SIG-M5 treated with dmso at 0.1 percent for 504 hours (cell line): ENCODE data around the gene IKZF4.
"Not testable (repeated sequence)": the region's sequence is repeated elsewhere in the genome, so short reads cannot be mapped to it uniquely, and the experiment has no call there.

Experiments used
- DNase-seq: peaks from one replicate; lab custom pipeline; 2025; ENCODE audit not compliant: unreplicated experiment; lab: John Stamatoyannopoulos, UW

The IKZF4 gene

GRCh38 chr12:56038022-56038655 lies 17.3 kb downstream of the IKZF4 start:
- DNase-seq, result no peak

DNA sequence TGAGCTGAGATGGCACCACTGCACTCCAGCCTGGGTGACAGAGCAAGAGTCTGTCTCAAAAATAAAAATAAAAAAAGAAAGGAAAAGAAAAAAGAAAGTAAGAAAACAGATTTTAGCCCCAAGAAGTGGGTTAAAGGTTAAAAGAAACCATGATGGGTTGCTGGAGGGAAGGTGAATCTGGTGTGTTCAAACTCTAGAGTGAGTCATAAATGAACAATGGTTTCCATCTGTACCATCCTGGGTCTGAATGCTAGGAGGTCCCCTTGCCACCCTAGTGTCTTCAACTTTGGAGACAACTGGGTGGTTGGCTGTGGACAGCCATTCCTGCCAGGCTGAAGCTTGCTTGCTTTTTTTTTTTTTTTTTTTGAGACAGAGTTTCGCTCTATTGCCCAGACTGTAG lies 19.3 kb downstream of the IKZF4 start:
- no peak for DNase-seq

GRCh38 chr12:56040963-56041551 lies 20.2 kb downstream of the IKZF4 start:
- no peak for DNase-seq

GRCh38 chr12:56041552-56042429 lies 20.9 kb downstream of the IKZF4 start, which contains the start of gene RPS26:
Gene RPS26 (plus strand): TSS chr12:56041918. CDS start chr12:56042167, 249 bp downstream.
- DNase-seq, result peak; percentile 99

GRCh38 chr12:56042430-56042813 lies 21.6 kb downstream of the IKZF4 start:
- DNase-seq, result not testable (repeated sequence)

- no peak for DNase-seq
Measured at GRCh38 chr12:56042843-56043242, 22.0 kb downstream of the IKZF4 start.

DNA sequence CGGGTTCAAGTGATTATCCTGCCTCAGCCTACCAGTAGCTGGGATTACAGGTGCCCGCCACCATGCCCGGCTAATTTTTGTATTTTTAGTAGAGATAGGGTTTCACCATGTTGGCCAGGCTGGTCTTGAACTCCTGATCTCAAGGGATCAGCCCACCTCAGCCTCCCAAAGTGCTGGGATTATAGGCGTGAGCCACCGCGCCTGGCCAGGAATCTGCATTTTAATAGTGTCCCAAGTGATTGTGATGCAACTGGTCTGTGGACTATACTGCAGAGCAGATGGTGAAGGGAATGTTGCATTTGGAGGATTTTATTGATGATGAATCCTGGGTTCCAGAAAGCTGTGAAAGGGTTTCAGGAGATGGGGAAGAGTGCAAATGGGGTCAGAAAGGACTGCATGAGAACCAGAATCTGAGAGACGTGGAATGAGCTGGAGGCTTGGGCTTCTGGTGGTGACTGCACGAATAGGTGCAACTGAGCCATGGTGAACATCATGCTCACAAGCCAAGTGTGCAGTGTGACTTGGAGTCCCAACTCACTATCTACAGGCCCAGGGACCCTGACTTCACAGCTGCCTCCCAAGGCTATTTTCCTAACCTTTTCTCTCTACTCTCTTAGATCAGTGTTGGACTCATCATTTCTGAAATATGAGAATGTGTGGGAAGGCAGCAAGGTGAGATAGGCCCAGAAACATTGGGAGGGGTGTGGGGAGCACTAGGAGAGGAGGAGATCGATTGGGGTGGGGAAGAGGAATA lies 25.4 kb downstream of the IKZF4 start:
- DNase-seq, result no peak

- no peak for DNase-seq
Measured at GRCh38 chr12:56053407-56053893, 32.6 kb downstream of the IKZF4 start.

DNA sequence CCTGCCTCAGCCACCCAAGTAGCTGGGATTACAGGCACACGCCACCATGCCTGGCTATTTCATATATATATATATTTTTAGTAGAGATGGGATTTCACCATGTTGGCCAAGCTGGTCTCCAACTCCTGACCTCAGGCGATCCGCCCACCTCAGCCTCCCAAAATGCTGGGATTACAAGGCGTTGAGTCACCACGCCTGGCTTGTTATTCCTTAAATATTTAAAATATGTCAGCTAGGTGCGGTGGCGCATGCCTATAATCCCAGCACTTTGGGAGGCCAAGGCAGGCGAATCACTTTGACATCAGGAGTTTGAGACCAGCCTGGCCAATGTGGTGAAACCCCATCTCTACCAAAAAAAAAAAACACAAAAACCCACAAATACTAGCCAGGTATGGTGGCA lies 39.1 kb downstream of the IKZF4 start:
- not testable (repeated sequence) for DNase-seq

DNA sequence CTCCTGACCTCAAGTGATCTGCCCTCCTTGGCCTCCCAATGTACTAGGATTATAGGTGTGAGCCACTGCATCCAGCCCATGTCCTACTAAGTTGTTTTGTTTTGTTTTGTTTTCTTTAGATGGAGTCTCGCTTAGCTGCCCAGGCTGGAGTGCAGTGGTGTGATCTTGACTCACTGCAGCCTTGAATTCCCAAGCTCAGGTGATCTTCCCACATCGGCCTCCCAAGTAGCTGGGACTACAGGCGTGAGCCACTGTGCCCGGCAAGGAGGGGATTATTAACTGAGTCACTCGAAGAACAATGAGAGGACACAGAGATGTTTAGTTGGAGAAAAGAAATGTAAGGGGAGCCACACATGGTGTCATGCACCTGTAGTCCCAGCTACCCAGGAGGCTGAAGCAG lies 41.1 kb downstream of the IKZF4 start:
- DNase-seq, result no peak

DNA sequence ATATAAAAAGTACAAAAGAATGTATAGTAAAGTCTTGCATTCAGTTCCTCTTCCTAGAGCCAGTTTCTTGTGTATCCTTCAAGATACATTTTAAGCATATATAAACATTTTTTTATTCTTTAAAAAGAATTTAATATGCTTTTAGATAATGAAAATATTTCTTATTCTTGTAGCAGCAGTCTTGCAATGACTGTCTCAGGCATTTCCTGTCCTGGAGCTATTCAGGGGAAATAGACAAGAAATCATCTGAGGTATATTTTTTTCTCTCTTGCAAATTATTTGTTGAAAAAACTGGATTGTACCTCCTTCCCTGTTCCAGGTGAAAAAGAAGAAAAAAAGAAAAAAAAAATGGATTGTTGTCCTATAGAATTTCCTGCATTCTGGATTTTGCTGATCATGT lies 42.2 kb downstream of the IKZF4 start:
- DNase-seq, result no peak

DNA sequence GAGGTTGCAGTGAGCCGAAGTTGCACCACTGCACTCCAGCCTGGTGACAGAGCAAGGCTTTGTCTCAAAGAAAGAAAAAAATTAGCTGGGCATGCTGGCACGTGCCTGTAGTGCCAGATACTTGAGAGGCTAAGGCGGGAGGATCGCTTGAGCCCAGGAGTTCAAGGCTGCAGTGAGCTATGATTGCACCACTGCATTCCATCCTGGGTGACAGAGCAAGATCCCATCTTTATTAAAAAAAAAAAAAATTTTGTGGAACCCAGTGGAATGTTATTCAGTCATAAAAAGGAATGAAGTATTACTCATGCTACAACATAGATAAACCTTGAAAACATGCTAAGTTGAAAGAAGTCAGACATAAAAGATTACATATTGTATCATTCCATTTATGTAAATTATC lies 50.8 kb downstream of the IKZF4 start:
- no peak for DNase-seq

DNA sequence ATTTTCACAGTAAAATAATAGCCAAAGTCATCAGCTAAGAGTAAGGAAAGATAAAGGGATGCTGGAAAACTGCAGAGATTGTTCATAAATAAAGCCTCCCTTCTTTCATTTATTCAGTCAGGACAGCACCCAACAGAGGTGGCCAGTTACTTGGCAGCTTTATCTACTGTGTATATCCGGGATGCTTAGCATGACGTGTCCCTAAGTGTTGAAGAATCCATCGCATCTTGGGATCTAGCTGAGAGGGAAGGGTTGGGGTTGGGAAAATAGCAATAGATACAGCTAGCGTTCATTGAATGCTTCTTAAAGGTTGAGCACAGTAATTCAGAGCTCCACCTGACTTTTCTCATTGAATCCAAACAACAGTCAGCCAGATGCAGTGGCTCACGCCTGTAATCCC lies 53.6 kb downstream of the IKZF4 start:
- DNase-seq, result no peak

DNA sequence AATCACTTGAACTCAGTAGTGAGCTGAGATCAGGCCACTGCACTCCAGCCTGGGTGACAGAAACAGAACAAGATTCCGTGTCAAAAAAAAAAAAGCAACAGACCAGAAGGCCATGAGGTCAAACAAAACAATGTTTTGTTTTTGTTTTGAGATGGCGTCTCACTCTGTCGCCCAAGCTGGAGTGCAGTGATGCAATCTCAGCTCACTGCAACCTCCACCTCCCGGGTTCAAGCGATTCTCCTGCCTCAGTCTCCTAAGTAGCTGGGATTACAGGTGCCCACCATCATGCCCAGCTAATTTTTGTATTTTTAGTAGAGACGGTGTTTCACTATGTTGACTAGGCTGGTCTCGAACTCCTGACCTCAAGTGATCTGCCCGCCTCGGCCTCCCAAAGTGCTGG lies 57.1 kb downstream of the IKZF4 start:
- not testable (repeated sequence) for DNase-seq

DNA sequence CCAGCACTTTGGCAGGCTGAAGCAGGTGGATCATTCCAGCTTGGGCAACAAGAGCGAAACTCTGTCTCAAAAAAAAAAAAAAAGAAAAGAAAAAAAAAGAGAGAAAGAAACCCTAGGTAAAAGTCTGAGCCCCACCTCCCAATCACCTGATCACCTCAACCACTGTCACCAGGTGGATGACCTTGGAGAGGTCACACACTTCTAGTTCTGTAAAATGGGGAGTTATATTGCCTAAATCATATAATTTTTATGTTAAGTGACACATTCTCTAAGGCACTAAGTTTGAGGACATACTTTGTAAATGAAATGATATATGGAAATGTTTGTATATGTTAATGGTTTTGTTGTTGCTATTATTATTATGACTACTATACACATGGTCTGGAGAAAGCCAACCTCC lies 57.6 kb downstream of the IKZF4 start:
- DNase-seq, result no peak

GRCh38 chr12:56078931-56079722 lies 58.3 kb downstream of the IKZF4 start:
- DNase-seq, result peak; percentile 54

- DNase-seq, result peak; percentile 86
Measured at GRCh38 chr12:56079723-56080555, 59.1 kb downstream of the IKZF4 start, which contains the start of gene ERBB3. Gene ERBB3 (plus strand): TSS chr12:56080165. CDS start chr12:56080301, 136 bp downstream.

- no peak for DNase-seq
Measured at GRCh38 chr12:56080556-56081138, 59.8 kb downstream of the IKZF4 start.
